Activated effector memory CD4-positive, alpha-beta T cell treated with Interleukin-2 at 50 U/mL for 16 hours (primary cell): Measurements from ENCODE around the gene STX18.

Experiments used
- DNase-seq: peaks from one replicate; pipeline ENCODE4 v3.0.0-alpha.2; 2020

The STX18 gene

GRCh38 chr4:4415806-4416805, 125.7 kb downstream of the STX18 start:
- DNase-seq = no peak

- DNase-seq = no peak
Measured at GRCh38 chr4:4415107-4415805, 126.6 kb downstream of the STX18 start.

- no peak for DNase-seq
Measured at GRCh38 chr4:4413806-4414205, 128.0 kb downstream of the STX18 start.

GRCh38 chr4:4413373-4413725, 128.5 kb downstream of the STX18 start:
- DNase-seq = no peak

- no peak for DNase-seq
Measured at GRCh38 chr4:4412641-4413372, 129.0 kb downstream of the STX18 start.

GRCh38 chr4:4411906-4412305, 129.9 kb downstream of the STX18 start:
- no peak for DNase-seq

GRCh38 chr4:4410271-4410670, 131.6 kb downstream of the STX18 start:
- no peak for DNase-seq

- no peak for DNase-seq
Measured at GRCh38 chr4:4409416-4410115, 132.3 kb downstream of the STX18 start.

- DNase-seq = no peak
Measured at GRCh38 chr4:4408576-4409335, 133.1 kb downstream of the STX18 start.

- no peak for DNase-seq
Measured at GRCh38 chr4:4408132-4408523, 133.7 kb downstream of the STX18 start.

GRCh38 chr4:4407299-4408131, 134.3 kb downstream of the STX18 start:
- DNase-seq = no peak

- DNase-seq = no peak
Measured at GRCh38 chr4:4406455-4407298, 135.2 kb downstream of the STX18 start.

GRCh38 chr4:4405358-4405962, 136.4 kb downstream of the STX18 start:
- no peak for DNase-seq

- DNase-seq = no peak
Measured at GRCh38 chr4:4402966-4403365, 138.9 kb downstream of the STX18 start.

- DNase-seq = no peak
Measured at GRCh38 chr4:4401036-4401435, 140.8 kb downstream of the STX18 start.

GRCh38 chr4:4398430-4398829, 143.4 kb downstream of the STX18 start:
- no peak for DNase-seq

- DNase-seq = no peak
Measured at GRCh38 chr4:4397441-4397819, 144.4 kb downstream of the STX18 start.

- DNase-seq = no peak
Measured at GRCh38 chr4:4396628-4397440, 145.0 kb downstream of the STX18 start.
